HCT116 (cell line): ENCODE data around the gene CBS. TPM values are rescaled to one million over a fixed set of nuclear protein-coding genes. Genes with fewer than 3 reads are reported as not detected.
A peak's percentile ranks its signal among the peaks of the same experiment; 100 is the strongest.
"Not testable (repeated sequence)": the region's sequence is repeated elsewhere in the genome, so short reads cannot be mapped to it uniquely, and the experiment has no call there.

Experiments used
- ATAC-seq: fragments of 200-7000 bp; cut with Tn5 transposase; 2 replicates; pipeline ENCODE4 v1.9.1; 2020; ENCODE audit warnings: mild to moderate bottlenecking, moderate library complexity
- BruUV-seq: library from RNA; stranded (reverse); fragments of 400-500 nt; replicated peaks from 2 replicates; lab custom pipeline; 2021; lab: Mats Ljungman, UMichigan
- CTCF ChIA-PET: fragments of 300-600 bp; sonication (Branson Sonifier 250); formaldehyde crosslinking; loops from one replicate; lab custom pipeline; 2021; ENCODE audit warnings: antibody characterized with exemption; lab: Charles Lee
- POLR2A ChIA-PET: fragments of 300-600, 350-600 bp; sonication (Branson Sonifier 250); formaldehyde crosslinking; loops from one replicate; lab custom pipeline; 2021; ENCODE audit warnings: antibody characterized with exemption; lab: Charles Lee
- RAD21 ChIA-PET, 2 experiments: fragments of 300-600 bp; sonication (Branson Sonifier 250); formaldehyde crosslinking; loops; one replicate each; lab custom pipeline; 2023; ENCODE audit warnings: low total read pairs in 2 of 2; ENCODE audit not compliant: uncharacterized antibody in 2 of 2, unreplicated experiment in 2 of 2, low non-redundant PET in 1 of 2; lab: Charles Lee
- DNase-seq: peaks from one replicate; pipeline ENCODE4 v3.0.0-alpha.2; 2010; ENCODE audit warnings: low read depth, low spot score
- H2AFZ ChIP-seq: fragments of 200-600 bp; shearing (Covaris generic), sonication (generic); 2 replicates; pipeline ENCODE4 v1.6.1; 2017; ENCODE audit warnings: low read depth, mixed run types, mixed read lengths, antibody characterized with exemption, low read length; ENCODE audit not compliant: poor library complexity, severe bottlenecking
- H3K27ac ChIP-seq: 2 replicates; pipeline ENCODE4 v1.5.1; 2012; ENCODE audit warnings: low read depth, low read length
- H3K27me3 ChIP-seq: fragments of 200-600 bp; sonication (generic); 2 replicates; pipeline ENCODE4 v1.6.1; 2016; ENCODE audit warnings: mixed run types, low read length, mixed read lengths; ENCODE audit not compliant: insufficient read depth
- H3K36me3 ChIP-seq, 2 experiments: fragments of 200-500 bp in 1 of 2; fragments of 200-600 bp in 1 of 2; sonication (Bioruptor generic) in 1 of 2; sonication (generic) in 1 of 2; 2 replicates each; pipeline versions ENCODE4 v1.5.1 to v1.6.1; 2014 to 2016; ENCODE audit warnings: low read length in 2 of 2, inconsistent platforms in 1 of 2, mixed read lengths in 1 of 2, mixed run types in 1 of 2; ENCODE audit not compliant: insufficient read depth in 2 of 2, control insufficient read depth in 1 of 2
- H3K4me1 ChIP-seq, 2 experiments: fragments of 200-600 bp in 1 of 2; sonication (generic) in 1 of 2; 2 replicates each; pipeline versions ENCODE4 v1.5.1 to v1.6.1; 2012 to 2017; ENCODE audit warnings: low read length in 2 of 2, inconsistent platforms in 1 of 2, mild to moderate bottlenecking in 1 of 2, mixed read lengths in 1 of 2, mixed run types in 1 of 2, moderate library complexity in 1 of 2; ENCODE audit not compliant: insufficient read depth in 2 of 2, control insufficient read depth in 1 of 2
- H3K4me2 ChIP-seq: fragments of 200-600 bp; sonication (generic); 2 replicates; pipeline ENCODE4 v1.6.1; 2017; ENCODE audit warnings: mixed run types, low read length, mixed read lengths
- H3K4me3 ChIP-seq, 2 experiments: fragments of 200-600 bp in 1 of 2; sonication (generic) in 1 of 2; replicated peaks in 1 of 2; 2 replicates each; pipeline ENCODE4 v1.5.1; 2011 to 2016; ENCODE audit warnings: low read length in 2 of 2, control low read depth in 1 of 2, low read depth in 1 of 2, mild to moderate bottlenecking in 1 of 2, mixed read lengths in 1 of 2, mixed run types in 1 of 2
- H3K79me2 ChIP-seq: fragments of 200-600 bp; sonication (generic); 2 replicates; pipeline ENCODE4 v1.6.1; 2017; ENCODE audit warnings: mild to moderate bottlenecking, mixed run types, low read length, moderate library complexity, mixed read lengths; ENCODE audit not compliant: insufficient read depth
- H3K9ac ChIP-seq: fragments of 200-600 bp; sonication (generic); 2 replicates; pipeline ENCODE4 v1.6.1; 2016; ENCODE audit warnings: low read length, mixed read lengths
- H3K9me2 ChIP-seq: fragments of 200-600 bp; sonication (generic), shearing (Covaris generic); 2 replicates; pipeline ENCODE4 v1.6.1; 2017; ENCODE audit warnings: mixed run types, mild to moderate bottlenecking, moderate library complexity; ENCODE audit not compliant: insufficient read depth
- H3K9me3 ChIP-seq, 2 experiments: fragments of 200-500 bp in 1 of 2; fragments of 200-600 bp in 1 of 2; sonication (Bioruptor generic) in 1 of 2; sonication (generic) in 1 of 2; 2 replicates each; pipeline ENCODE4 v1.6.1; 2014 to 2017; ENCODE audit warnings: low read length in 2 of 2, mixed read lengths in 2 of 2, inconsistent platforms in 1 of 2, low read depth in 1 of 2, mild to moderate bottlenecking in 1 of 2, mixed run types in 1 of 2, moderate library complexity in 1 of 2; ENCODE audit not compliant: control insufficient read depth in 1 of 2, insufficient read depth in 1 of 2
- H4K20me1 ChIP-seq: fragments of 200-600 bp; sonication (generic), shearing (Covaris generic); 2 replicates; pipeline ENCODE4 v1.6.1; 2017; ENCODE audit warnings: mixed run types, mild to moderate bottlenecking, moderate library complexity; ENCODE audit not compliant: insufficient read depth
- intact Hi-C: fragments of 100-400 bp; cut with micrococcal nuclease; formaldehyde crosslinking; loops from 2 replicates; pipeline ENCODE4 v1.10.0; 2022
- total RNA-seq: library from RNA; stranded (reverse); gene quantifications from one replicate; pipeline ENCODE4 v1.2.1, GENCODE V29; 2021; ENCODE audit not compliant: unreplicated experiment

The CBS gene
- total RNA-seq, 1 experiment from 2014 or later = 1.4 TPM

GRCh38 chr21:43108177-43108576 lies 32.5 kb upstream of the CBS start:
- H3K9me2 ChIP-seq, DNase-seq, H4K20me1 ChIP-seq, H3K27me3 ChIP-seq, H3K4me2 ChIP-seq, CTCF ChIA-PET, H3K36me3 ChIP-seq, RAD21 ChIA-PET, H2AFZ ChIP-seq, ATAC-seq, H3K9ac ChIP-seq, H3K9me3 ChIP-seq, H3K4me1 ChIP-seq, intact Hi-C loops, H3K27ac ChIP-seq, H3K79me2 ChIP-seq, POLR2A ChIA-PET, H3K4me3 ChIP-seq: not testable (repeated sequence)
- TSS peak; percentile 85 for BruUV-seq

DNA sequence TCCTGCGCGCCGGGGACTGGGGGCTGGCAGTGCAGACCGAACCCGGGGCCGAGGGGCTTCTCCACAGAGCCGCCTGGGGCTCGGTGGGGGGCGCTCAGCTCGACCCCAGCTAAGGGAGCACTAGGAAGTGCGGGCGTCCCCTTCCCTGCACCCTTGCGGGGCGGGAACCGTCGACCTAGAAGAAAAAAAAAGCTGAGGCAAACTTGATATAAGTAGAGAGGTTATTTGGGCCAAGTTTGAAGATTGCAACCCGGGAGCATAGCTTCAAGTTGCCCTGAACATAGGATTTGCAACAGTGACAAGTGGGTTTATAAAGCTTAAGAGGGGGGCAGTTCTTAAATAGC lies 32.1 kb upstream of the CBS start:
- DNase-seq, H3K36me3 ChIP-seq, H3K4me2 ChIP-seq, H3K4me3 ChIP-seq, H3K9me2 ChIP-seq, RAD21 ChIA-PET, ATAC-seq, H3K9me3 ChIP-seq, H3K9ac ChIP-seq, H3K27ac ChIP-seq, CTCF ChIA-PET, POLR2A ChIA-PET, H3K79me2 ChIP-seq, intact Hi-C loops, BruUV-seq, H3K27me3 ChIP-seq, H2AFZ ChIP-seq, H3K4me1 ChIP-seq, H4K20me1 ChIP-seq: not testable (repeated sequence)

- peak within 1 kb of the TSS; percentile 46 to 48; a peak in 3 of 4 replicates for H3K4me3 ChIP-seq
- H3K9ac ChIP-seq = peak within 1 kb of the TSS; percentile 56
Observed at GRCh38 chr21:43106965-43107793, 31.5 kb upstream of the CBS start, which contains the start of gene U2AF1. U2AF1 (minus strand) TSS chr21:43107570; CDS start chr21:43107494, 76 bp downstream.

DNA sequence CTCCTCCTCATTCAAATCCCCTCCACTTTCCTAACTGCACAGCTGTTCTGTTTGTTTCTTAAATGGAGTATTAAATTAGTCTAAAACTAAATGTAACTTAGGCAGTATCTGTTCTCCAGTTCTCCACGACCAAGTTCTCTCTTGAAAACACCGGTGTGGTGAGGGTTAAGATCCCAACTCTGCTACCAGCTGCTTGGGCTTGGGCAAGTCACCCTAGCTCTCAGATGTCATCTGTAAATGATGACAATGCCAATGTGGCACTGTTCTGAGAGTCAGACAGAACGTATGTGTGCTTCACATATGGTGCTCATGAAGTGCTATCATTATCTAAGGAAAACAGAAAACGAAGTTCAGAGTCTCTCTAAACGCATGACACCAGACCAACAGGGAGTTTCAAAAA lies 29.0 kb upstream of the CBS start:
- H3K9ac ChIP-seq, ATAC-seq, H3K27ac ChIP-seq, RAD21 ChIA-PET, H3K36me3 ChIP-seq, H3K4me3 ChIP-seq, H3K9me3 ChIP-seq, intact Hi-C loops, H3K79me2 ChIP-seq, H3K4me1 ChIP-seq, H4K20me1 ChIP-seq, H3K4me2 ChIP-seq, H3K9me2 ChIP-seq, CTCF ChIA-PET, H2AFZ ChIP-seq, DNase-seq, POLR2A ChIA-PET, H3K27me3 ChIP-seq: not testable (repeated sequence)
- BruUV-seq = TSS peak; percentile 80

More at GRCh38 chr21:43106965-43107793, 31.5 kb upstream of the CBS start, which contains the start of gene U2AF1:
- H3K27me3 ChIP-seq, DNase-seq, H4K20me1 ChIP-seq, intact Hi-C loops, H3K4me1 ChIP-seq, RAD21 ChIA-PET, H2AFZ ChIP-seq, H3K36me3 ChIP-seq, H3K4me2 ChIP-seq, H3K79me2 ChIP-seq, H3K9me3 ChIP-seq, CTCF ChIA-PET, H3K9me2 ChIP-seq, POLR2A ChIA-PET, BruUV-seq: not testable (repeated sequence)
- ATAC-seq = peak; percentile 95
- H3K27ac ChIP-seq = peak within 1 kb of the TSS; percentile 47; the same call in 1 of the 2 replicates
